Measurements from ENCODE around the gene USP37.

GRCh38 chr2:218421027-218421426 is 147.1 kb downstream of the USP37 start:
- TF ChIP-seq POLR2AphosphoS5 (IDR thresholded peaks at IDR 0.05) (no peak), CTCF (IDR thresholded peaks at IDR 0.05) (no peak)

All from breast epithelium (tissue), 3 donors.